ENCODE data around the gene RNF151. TPM values are rescaled to one million over a fixed set of nuclear protein-coding genes. Genes with fewer than 3 reads are reported as not detected.

RNF151 gene
- total and polyA plus RNA-seq, 2 donors (not counting 1 experiment from before 2014, with no cell fraction given): 0.13 to 0.76 TPM

- TF ChIP-seq EZH2 (IDR thresholded peaks at IDR 0.05; ENCODE audit: borderline replicate concordance, insufficient read depth, low read depth, low read length, poor library complexity, severe bottlenecking): no peak
- TF ChIP-seq, protein P1, sequence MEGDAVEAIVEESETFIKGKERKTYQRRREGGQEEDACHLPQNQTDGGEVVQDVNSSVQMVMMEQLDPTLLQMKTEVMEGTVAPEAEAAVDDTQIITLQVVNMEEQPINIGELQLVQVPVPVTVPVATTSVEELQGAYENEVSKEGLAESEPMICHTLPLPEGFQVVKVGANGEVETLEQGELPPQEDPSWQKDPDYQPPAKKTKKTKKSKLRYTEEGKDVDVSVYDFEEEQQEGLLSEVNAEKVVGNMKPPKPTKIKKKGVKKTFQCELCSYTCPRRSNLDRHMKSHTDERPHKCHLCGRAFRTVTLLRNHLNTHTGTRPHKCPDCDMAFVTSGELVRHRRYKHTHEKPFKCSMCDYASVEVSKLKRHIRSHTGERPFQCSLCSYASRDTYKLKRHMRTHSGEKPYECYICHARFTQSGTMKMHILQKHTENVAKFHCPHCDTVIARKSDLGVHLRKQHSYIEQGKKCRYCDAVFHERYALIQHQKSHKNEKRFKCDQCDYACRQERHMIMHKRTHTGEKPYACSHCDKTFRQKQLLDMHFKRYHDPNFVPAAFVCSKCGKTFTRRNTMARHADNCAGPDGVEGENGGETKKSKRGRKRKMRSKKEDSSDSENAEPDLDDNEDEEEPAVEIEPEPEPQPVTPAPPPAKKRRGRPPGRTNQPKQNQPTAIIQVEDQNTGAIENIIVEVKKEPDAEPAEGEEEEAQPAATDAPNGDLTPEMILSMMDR (IDR thresholded peaks at IDR 0.05): peak; percentile 93
- Histone ChIP-seq H3K4me3 (ENCODE audit: control extremely low read depth in 1 of 5, extremely low read depth in 1 of 5, insufficient read depth in 1 of 5, low read depth in 2 of 5, low read length in 4 of 5) (no peak overlapping the region), H3K9ac (ENCODE audit: low read length) (no peak overlapping the region), H3K27me3 (replicated peaks in 1 of 4; ENCODE audit: control extremely low read depth in 1 of 4, control insufficient read depth in 3 of 4, insufficient read depth in 4 of 4, low read length in 3 of 4) (no peaks in the 10 kb centered on the region), H3K4me1 (ENCODE audit: control insufficient read depth in 2 of 2, insufficient read depth in 2 of 2, low read length in 2 of 2) (peaks cover 33 to 45% of the 10 kb centered on the region in 2 donors), H2AFZ (ENCODE audit: insufficient read depth, low read depth, low read length, poor library complexity, severe bottlenecking) (no peak overlapping the region), H3K27ac (ENCODE audit: low read length in 2 of 2) (no peak overlapping the region), H3K9me3 (ENCODE audit: control extremely low read depth in 1 of 3, control insufficient read depth in 2 of 3, insufficient read depth in 1 of 3, low read length in 2 of 3) (no peaks in the 10 kb centered on the region), H3K36me3 (replicated peaks in 1 of 2; ENCODE audit: control extremely low read depth in 1 of 2, control insufficient read depth in 1 of 2, extremely low read depth in 1 of 2, insufficient read depth in 2 of 2, low read length in 1 of 2) (peaks cover 0 to 45% of the 10 kb centered on the region in 2 experiments), H3K4me2 (replicated peaks; ENCODE audit: low read depth, low read length, poor library complexity, severe bottlenecking) (peak overlapping the region; percentile 59), H3K79me2 (ENCODE audit: control insufficient read depth, insufficient read depth, low read length) (peaks cover 68% of the 10 kb centered on the region), H4K20me1 (ENCODE audit: control insufficient read depth, insufficient read depth, low read length, poor library complexity, severe bottlenecking) (peaks cover 86% of the 10 kb centered on the region)
- ChIA-PET POLR2A (interaction anchor here (0.6 to 1.5 kb wide), 5 partner anchors 13 to 1952 kb away, joined by 3 to 9 read pairs (median 5); partner anchors contain the start of gene TRAF7), CTCF (interaction anchor here (0.7 to 4.9 kb wide), 17 partner anchors 9 to 1314 kb away, joined by 3 to 46 read pairs (median 5); partner anchors contain the start of genes ECI1, NOXO1, RAB26 and TRAF7)
- peak; percentile 88 for DNase-seq
- H3K4me1 Mint-ChIP-seq: peaks cover 41% of the 10 kb centered on the region
- no peaks in the 10 kb centered on the region for H3K27me3 Mint-ChIP-seq
- H3K9me3 Mint-ChIP-seq (ENCODE audit: insufficient read depth): no peaks in the 10 kb centered on the region
- peak; percentile 99 for ATAC-seq (ENCODE audit: low read depth)
- H3K4me3 Mint-ChIP-seq: no peak overlapping the region
- no peak overlapping the region for H3K27ac Mint-ChIP-seq
- intact Hi-C loops (cut with micrococcal nuclease): no loop called here
- WGBS (ENCODE audit: insufficient coverage): 46% methylated on average over 34 of the region's 36 CpGs
These were observed 37.4 kb downstream of the RNF151 start for GRCh38 chr16:2003827-2004641.

Data from B cell (primary cell).